Measurements from ENCODE around the gene CCDC17. TPM values are rescaled to one million over a fixed set of nuclear protein-coding genes. Genes with fewer than 3 reads are reported as not detected.

The CCDC17 gene
- total RNA-seq, 1 experiment from 2014 or later, result 4.7 TPM

- Mint-ChIP-seq H3K36me3 (ENCODE audit: insufficient read depth, unreplicated experiment) (peaks cover 62% of the 10 kb centered on the region), H3K27ac (ENCODE audit: unreplicated experiment) (no peak overlapping the region), H3K27me3 (ENCODE audit: unreplicated experiment) (no peaks in the 10 kb centered on the region), H3K4me1 (ENCODE audit: low read depth, unreplicated experiment) (no peaks in the 10 kb centered on the region), H3K9me3 (ENCODE audit: low read depth, unreplicated experiment) (no peaks in the 10 kb centered on the region), H3K4me3 (ENCODE audit: low read depth, unreplicated experiment) (no peak overlapping the region)
- no peak for DNase-seq
- no TSS peak for BruUV-seq (replicated peaks)
- intact Hi-C loops (cut with micrococcal nuclease; ENCODE audit: unreplicated experiment), result no loop called here
- CTCF ChIA-PET, result no interaction called here
- no peak for TF ChIP-seq CTCF (IDR thresholded peaks at IDR 0.05; ENCODE audit: unreplicated experiment)
These were observed 4.5 kb downstream of the CCDC17 start for GRCh38 chr1:45619149-45619921.

- Mint-ChIP-seq H3K27ac (ENCODE audit: unreplicated experiment) (no peak overlapping the region), H3K4me1 (ENCODE audit: low read depth, unreplicated experiment) (no peaks in the 10 kb centered on the region), H3K4me3 (ENCODE audit: low read depth, unreplicated experiment) (no peak overlapping the region), H3K9me3 (ENCODE audit: low read depth, unreplicated experiment) (no peaks in the 10 kb centered on the region), H3K27me3 (ENCODE audit: unreplicated experiment) (no peaks in the 10 kb centered on the region), H3K36me3 (ENCODE audit: insufficient read depth, unreplicated experiment) (peaks cover 64% of the 10 kb centered on the region)
- no TSS peak for BruUV-seq (replicated peaks)
- no peak for DNase-seq
- CTCF ChIA-PET, result no interaction called here
- TF ChIP-seq CTCF (IDR thresholded peaks at IDR 0.05; ENCODE audit: unreplicated experiment), result no peak
- intact Hi-C loops (cut with micrococcal nuclease; ENCODE audit: unreplicated experiment), result no loop called here
These were observed 6.2 kb downstream of the CCDC17 start for GRCh38 chr1:45617618-45618017.

GRCh38 chr1:45615885-45616284 is 8.0 kb downstream of the CCDC17 start:
- intact Hi-C loops (cut with micrococcal nuclease; ENCODE audit: unreplicated experiment), result no loop called here
- no peak overlapping the region for H3K27ac Mint-ChIP-seq (ENCODE audit: unreplicated experiment)
- peaks cover 75% of the 10 kb centered on the region for H3K36me3 Mint-ChIP-seq (ENCODE audit: insufficient read depth, unreplicated experiment)
- no peak overlapping the region for H3K4me3 Mint-ChIP-seq (ENCODE audit: low read depth, unreplicated experiment)
- no peak for DNase-seq
- H3K9me3 Mint-ChIP-seq (ENCODE audit: low read depth, unreplicated experiment), result no peaks in the 10 kb centered on the region
- BruUV-seq (replicated peaks), result no TSS peak
- no peaks in the 10 kb centered on the region for H3K27me3 Mint-ChIP-seq (ENCODE audit: unreplicated experiment)
- CTCF ChIA-PET, result interaction anchor here (0.6 kb wide), 1 partner anchor 40 kb away, joined by 3 read pairs; no protein-coding TSS in a partner anchor
- no peaks in the 10 kb centered on the region for H3K4me1 Mint-ChIP-seq (ENCODE audit: low read depth, unreplicated experiment)
- TF ChIP-seq CTCF (IDR thresholded peaks at IDR 0.05; ENCODE audit: unreplicated experiment), result no peak

- no peaks in the 10 kb centered on the region for H3K4me1 Mint-ChIP-seq (ENCODE audit: low read depth, unreplicated experiment)
- intact Hi-C loops (cut with micrococcal nuclease; ENCODE audit: unreplicated experiment), result no loop called here
- H3K4me3 Mint-ChIP-seq (ENCODE audit: low read depth, unreplicated experiment), result no peak overlapping the region
- no peaks in the 10 kb centered on the region for H3K9me3 Mint-ChIP-seq (ENCODE audit: low read depth, unreplicated experiment)
- DNase-seq, result no peak
- TF ChIP-seq CTCF (IDR thresholded peaks at IDR 0.05; ENCODE audit: unreplicated experiment), result no peak
- H3K36me3 Mint-ChIP-seq (ENCODE audit: insufficient read depth, unreplicated experiment), result peaks cover 71% of the 10 kb centered on the region
- no peak overlapping the region for H3K27ac Mint-ChIP-seq (ENCODE audit: unreplicated experiment)
- H3K27me3 Mint-ChIP-seq (ENCODE audit: unreplicated experiment), result no peaks in the 10 kb centered on the region
- CTCF ChIA-PET, result interaction anchor here (0.6 kb wide), 1 partner anchor 29 kb away, joined by 5 read pairs; no protein-coding TSS in a partner anchor
- BruUV-seq (replicated peaks), result no TSS peak
These were observed 10.8 kb downstream of the CCDC17 start for GRCh38 chr1:45612941-45613579.
